ENCODE data around the gene ZNF418.
A peak's percentile ranks its signal among the peaks of the same experiment; 100 is the strongest.

ZNF418 gene

DNA sequence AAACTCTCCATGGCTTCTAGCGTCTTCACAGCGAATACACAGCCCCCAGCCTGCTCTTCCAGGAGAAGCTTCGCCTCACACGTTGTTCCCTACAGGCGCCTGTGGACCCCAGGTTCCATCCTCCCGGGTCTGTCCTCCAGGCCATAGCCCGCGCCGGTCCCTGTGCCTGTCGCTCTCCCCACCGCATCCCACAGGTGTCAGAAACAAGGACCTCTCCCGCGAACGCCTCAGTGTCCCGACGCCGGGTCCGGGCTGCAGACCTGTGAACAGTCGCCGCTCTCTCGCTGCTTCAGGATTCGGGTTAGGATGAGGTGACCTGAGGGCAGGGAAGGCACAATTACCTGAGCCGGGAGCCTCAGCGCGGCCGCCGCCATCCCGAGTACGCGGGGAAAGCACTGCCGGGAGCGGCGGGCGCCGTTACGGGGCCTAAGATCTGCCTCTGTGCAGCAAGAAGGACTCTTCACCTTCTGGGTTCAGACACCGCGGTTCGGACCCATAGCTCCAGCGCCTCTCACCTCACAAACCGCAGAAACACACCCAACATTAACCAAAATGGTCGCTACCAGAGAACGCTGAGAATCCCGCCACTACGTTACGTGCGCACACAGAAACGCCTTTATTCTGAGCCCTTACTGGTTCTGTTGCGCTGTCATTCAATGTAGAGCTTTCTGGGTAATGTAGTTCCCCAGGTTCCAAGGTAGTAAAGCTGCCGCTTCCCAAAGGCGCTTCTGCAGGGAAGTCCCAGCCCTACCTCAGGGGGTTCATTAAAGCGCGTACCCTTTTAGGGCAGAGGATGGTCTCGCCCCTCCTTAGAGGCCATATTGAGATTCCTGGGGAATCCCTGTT lies at the start of gene ZNF418:
TSS of gene ZNF418 (minus strand) at position 583 of the 846 bp plus-strand sequence. CDS start 1,580 bp downstream, outside the sequence.
- in situ Hi-C loops (cut with HindIII; ENCODE audit: low pct_unique_long_range_greater_than_20kb, low sequenced_read_pairs) = no loop called here
- TF ChIP-seq JUND (IDR thresholded peaks at IDR 0.05; ENCODE audit: low read depth) = no peak
- peak; percentile 37 to 92 for DNase-seq (ENCODE audit: low read depth in 1 of 2, low spot score in 1 of 2)

GRCh38 chr19:57978586-57979289 lies 43.5 kb upstream of the ZNF418 start:
- in situ Hi-C loops (cut with HindIII; ENCODE audit: low pct_unique_long_range_greater_than_20kb, low sequenced_read_pairs) = no loop called here
- no peak for TF ChIP-seq JUND (IDR thresholded peaks at IDR 0.05; ENCODE audit: low read depth)
- DNase-seq (ENCODE audit: low read depth in 1 of 2, low spot score in 1 of 2) = peak in 1 of 2 experiments; percentile 5

- in situ Hi-C loops (cut with HindIII; ENCODE audit: low pct_unique_long_range_greater_than_20kb, low sequenced_read_pairs) = no loop called here
- DNase-seq (ENCODE audit: low read depth in 1 of 2, low spot score in 1 of 2) = no peak
- no peak for TF ChIP-seq JUND (IDR thresholded peaks at IDR 0.05; ENCODE audit: low read depth)
Measured at GRCh38 chr19:57974434-57974833, 39.2 kb upstream of the ZNF418 start, which contains the start of gene C19orf18. TSS of gene C19orf18 (minus strand) at chr19:57974534. CDS start at chr19:57974432, 102 bp downstream.

DNA sequence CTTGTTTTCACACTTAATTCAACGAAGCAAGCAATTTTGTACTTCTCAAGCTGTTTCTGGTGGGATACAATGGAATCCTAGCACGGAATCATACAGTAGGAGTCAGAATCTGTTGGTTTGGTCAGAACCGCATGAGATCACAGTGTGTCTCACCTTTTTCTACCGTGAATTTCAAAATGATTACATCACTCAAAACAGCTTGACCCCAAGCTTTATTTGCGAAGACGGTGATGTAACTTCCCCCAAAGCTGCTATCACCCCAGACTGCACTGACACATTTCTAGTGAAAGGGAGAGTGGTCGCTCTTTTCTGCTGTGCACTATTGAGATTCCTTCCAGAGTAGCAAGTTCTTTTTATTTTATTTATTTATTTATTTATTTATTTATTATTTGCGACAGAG lies 29.6 kb upstream of the ZNF418 start:
- DNase-seq (ENCODE audit: low read depth in 1 of 2, low spot score in 1 of 2) = no peak
- in situ Hi-C loops (cut with HindIII; ENCODE audit: low pct_unique_long_range_greater_than_20kb, low sequenced_read_pairs) = no loop called here
- TF ChIP-seq JUND (IDR thresholded peaks at IDR 0.05; ENCODE audit: low read depth) = no peak

DNA sequence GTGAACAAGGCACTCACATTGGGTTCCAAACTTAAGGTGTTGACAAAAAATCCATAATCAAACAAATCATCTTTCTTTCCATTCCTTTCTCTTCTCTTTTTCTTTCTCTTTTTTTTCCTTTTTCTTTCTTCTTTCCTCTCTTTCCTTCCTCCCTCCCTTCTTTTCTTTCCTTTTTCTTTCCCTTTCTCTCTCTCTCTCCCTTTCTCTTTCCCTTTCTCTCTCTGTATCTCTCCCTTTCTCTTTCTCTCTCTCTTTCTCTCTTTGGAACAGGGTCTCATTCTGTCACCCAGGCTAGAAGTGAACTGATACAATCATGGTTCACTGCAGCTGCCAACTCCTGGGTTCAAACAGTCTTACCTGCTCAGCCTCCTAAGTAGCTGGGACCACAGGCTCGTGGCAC lies 26.6 kb upstream of the ZNF418 start:
- no peak for DNase-seq (ENCODE audit: low read depth in 1 of 2, low spot score in 1 of 2)
- in situ Hi-C loops (cut with HindIII; ENCODE audit: low pct_unique_long_range_greater_than_20kb, low sequenced_read_pairs) = no loop called here
- TF ChIP-seq JUND (IDR thresholded peaks at IDR 0.05; ENCODE audit: low read depth) = no peak

- no peak for DNase-seq (ENCODE audit: low read depth in 1 of 2, low spot score in 1 of 2)
- in situ Hi-C loops (cut with HindIII; ENCODE audit: low pct_unique_long_range_greater_than_20kb, low sequenced_read_pairs) = no loop called here
- TF ChIP-seq JUND (IDR thresholded peaks at IDR 0.05; ENCODE audit: low read depth) = no peak
Measured at GRCh38 chr19:57954996-57955395, 19.8 kb upstream of the ZNF418 start.

DNA sequence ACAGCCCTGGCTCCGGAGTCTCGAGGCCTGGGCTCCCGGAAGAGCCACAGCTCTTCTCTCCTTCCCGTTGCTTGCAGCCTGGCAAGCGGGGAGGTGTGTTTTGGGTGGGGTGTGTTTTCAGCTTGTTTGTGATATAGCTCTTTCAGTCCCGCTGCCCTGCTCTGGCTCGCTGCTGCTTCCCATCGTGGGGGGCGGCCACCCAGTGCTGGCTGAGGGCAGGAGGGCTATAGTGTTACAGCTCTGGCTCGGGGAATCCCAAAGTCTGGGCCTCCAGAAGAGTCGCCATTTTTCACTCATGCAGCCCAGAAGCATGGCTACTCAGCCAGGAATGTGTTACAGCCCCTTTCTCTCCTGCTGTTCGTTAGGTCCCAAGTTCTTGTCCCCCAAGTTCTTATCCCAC lies 14.5 kb upstream of the ZNF418 start:
- in situ Hi-C loops (cut with HindIII; ENCODE audit: low pct_unique_long_range_greater_than_20kb, low sequenced_read_pairs) = no loop called here
- DNase-seq (ENCODE audit: low read depth in 1 of 2, low spot score in 1 of 2) = no peak
- TF ChIP-seq JUND (IDR thresholded peaks at IDR 0.05; ENCODE audit: low read depth) = no peak

DNA sequence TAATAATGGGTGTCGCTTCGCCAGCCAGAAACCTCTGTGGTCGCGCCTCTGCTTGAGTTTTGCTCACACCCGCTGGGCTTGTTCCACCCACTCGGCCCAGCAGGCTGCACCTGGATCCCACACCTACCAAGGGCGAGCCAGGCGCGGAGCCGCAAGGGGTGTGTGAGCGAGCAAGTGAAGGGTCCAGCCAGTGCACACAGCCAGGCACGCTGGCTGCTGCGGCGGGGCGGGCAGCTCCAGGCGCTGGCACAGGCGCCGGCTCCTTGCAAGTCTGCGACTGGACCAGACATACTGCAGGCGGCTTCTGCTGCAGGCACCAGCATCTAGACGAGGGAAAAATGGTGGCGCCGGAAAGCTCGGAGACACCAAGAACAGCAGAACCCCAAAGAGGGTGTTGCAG lies 14.1 kb upstream of the ZNF418 start:
- in situ Hi-C loops (cut with HindIII; ENCODE audit: low pct_unique_long_range_greater_than_20kb, low sequenced_read_pairs) = no loop called here
- DNase-seq (ENCODE audit: low read depth in 1 of 2, low spot score in 1 of 2) = no peak
- TF ChIP-seq JUND (IDR thresholded peaks at IDR 0.05; ENCODE audit: low read depth) = no peak

- peak; percentile 84 to 97 for DNase-seq (ENCODE audit: low read depth in 1 of 2, low spot score in 1 of 2)
- in situ Hi-C loops (cut with HindIII; ENCODE audit: low pct_unique_long_range_greater_than_20kb, low sequenced_read_pairs) = no loop called here
- no peak for TF ChIP-seq JUND (IDR thresholded peaks at IDR 0.05; ENCODE audit: low read depth)
Measured at GRCh38 chr19:57947419-57948134, 12.4 kb upstream of the ZNF418 start, which contains the start of gene ZNF256. TSS of gene ZNF256 (minus strand) at chr19:57947706. CDS start at chr19:57947474, 232 bp downstream.

DNA sequence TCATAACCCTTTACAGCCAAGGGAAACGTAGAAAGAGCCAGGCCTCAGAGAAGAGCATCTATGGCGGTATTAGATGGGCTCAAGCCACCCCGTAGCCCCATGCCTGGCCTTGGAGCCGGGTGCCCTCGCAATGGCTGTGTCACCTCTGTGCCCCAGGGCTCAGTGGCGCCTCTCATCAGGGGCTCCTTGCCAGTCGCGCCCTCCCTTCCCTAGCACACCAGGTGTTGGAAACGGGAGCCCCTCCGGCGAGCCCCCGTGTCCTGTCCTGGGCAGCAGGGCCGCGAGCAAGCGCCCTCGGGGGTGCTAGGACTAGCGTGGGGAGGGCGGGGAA lies 11.9 kb upstream of the ZNF418 start:
- in situ Hi-C loops (cut with HindIII; ENCODE audit: low pct_unique_long_range_greater_than_20kb, low sequenced_read_pairs) = no loop called here
- TF ChIP-seq JUND (IDR thresholded peaks at IDR 0.05; ENCODE audit: low read depth) = no peak
- DNase-seq (ENCODE audit: low read depth in 1 of 2, low spot score in 1 of 2) = no peak

- in situ Hi-C loops (cut with HindIII; ENCODE audit: low pct_unique_long_range_greater_than_20kb, low sequenced_read_pairs) = no loop called here
- no peak for DNase-seq (ENCODE audit: low read depth in 1 of 2, low spot score in 1 of 2)
- TF ChIP-seq JUND (IDR thresholded peaks at IDR 0.05; ENCODE audit: low read depth) = no peak
Measured at GRCh38 chr19:57946316-57946715, 11.1 kb upstream of the ZNF418 start.

GRCh38 chr19:57941593-57941992 lies 6.4 kb upstream of the ZNF418 start:
- DNase-seq (ENCODE audit: low read depth in 1 of 2, low spot score in 1 of 2) = no peak
- in situ Hi-C loops (cut with HindIII; ENCODE audit: low pct_unique_long_range_greater_than_20kb, low sequenced_read_pairs) = no loop called here
- TF ChIP-seq JUND (IDR thresholded peaks at IDR 0.05; ENCODE audit: low read depth) = no peak

Measured in T47D (cell line).